ENCODE data around the gene SNAP47. TPM values are rescaled to one million over a fixed set of nuclear protein-coding genes. Genes with fewer than 3 reads are reported as not detected.

SNAP47 gene
- total RNA-seq, 4 donors from 2014 or later, result 23.7 to 63.2 (median 31.2) TPM

DNA sequence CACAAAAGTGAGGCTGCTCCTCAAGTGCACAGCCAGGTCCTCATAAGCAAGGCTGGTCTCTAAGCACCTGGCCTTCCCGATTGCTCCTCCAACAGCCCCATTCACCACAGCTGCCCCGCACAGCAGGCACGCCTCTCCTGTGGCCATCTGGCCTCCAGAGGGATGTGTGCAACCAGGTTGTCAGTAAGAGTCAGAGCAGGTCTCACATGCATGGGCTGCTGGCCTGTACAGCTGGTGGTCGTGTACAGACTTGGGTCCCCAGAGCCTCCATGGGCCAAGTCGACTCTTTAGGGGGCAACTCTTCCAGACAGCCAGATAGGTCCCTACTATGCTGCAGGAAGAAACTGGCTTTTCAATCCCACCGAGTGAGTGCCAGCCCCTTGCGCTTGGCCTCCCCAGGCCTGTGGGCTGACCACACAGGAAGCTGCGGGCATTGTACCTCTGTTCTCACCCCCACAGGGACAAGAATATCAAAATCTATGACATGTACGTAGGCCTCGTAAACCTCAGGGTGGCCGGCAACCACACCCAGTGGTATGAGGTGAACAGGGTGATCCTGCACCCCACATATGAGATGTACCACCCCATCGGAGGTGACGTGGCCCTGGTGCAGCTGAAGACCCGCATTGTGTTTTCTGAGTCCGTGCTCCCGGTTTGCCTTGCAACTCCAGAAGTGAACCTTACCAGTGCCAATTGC lies 81.7 kb downstream of the SNAP47 start:
- ATAC-seq (ENCODE audit: low FRiP score), result no peak
- TF ChIP-seq, protein P1, sequence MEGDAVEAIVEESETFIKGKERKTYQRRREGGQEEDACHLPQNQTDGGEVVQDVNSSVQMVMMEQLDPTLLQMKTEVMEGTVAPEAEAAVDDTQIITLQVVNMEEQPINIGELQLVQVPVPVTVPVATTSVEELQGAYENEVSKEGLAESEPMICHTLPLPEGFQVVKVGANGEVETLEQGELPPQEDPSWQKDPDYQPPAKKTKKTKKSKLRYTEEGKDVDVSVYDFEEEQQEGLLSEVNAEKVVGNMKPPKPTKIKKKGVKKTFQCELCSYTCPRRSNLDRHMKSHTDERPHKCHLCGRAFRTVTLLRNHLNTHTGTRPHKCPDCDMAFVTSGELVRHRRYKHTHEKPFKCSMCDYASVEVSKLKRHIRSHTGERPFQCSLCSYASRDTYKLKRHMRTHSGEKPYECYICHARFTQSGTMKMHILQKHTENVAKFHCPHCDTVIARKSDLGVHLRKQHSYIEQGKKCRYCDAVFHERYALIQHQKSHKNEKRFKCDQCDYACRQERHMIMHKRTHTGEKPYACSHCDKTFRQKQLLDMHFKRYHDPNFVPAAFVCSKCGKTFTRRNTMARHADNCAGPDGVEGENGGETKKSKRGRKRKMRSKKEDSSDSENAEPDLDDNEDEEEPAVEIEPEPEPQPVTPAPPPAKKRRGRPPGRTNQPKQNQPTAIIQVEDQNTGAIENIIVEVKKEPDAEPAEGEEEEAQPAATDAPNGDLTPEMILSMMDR (IDR thresholded peaks at IDR 0.05), result no peak

DNA sequence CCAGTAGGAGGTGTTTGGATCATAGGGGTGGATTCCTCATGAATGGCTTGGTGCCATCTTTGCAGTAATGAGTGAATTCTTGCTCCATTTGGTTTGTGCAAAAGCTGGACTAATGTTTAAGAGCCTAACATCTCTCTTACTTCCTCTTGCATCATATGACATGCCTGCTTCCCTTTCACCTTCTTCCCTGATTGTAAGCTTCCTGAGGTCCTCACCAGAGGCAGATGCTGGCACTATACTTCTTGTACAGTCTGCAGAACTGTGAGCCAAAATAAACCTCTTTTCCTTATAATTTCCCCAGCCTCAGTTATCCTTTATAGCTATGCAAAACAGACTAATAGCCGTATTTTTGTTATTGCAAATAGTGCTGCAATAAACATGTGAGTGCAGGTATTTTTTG lies 88.3 kb downstream of the SNAP47 start:
- no peak for ATAC-seq (ENCODE audit: low FRiP score)
- TF ChIP-seq, protein P1 (IDR thresholded peaks at IDR 0.05), result no peak
- no peak for DNase-seq (ENCODE audit: low spot score)

More for the DNA sequence above, 81.7 kb downstream of the SNAP47 start:
- DNase-seq (ENCODE audit: low spot score), result no peak

DNA sequence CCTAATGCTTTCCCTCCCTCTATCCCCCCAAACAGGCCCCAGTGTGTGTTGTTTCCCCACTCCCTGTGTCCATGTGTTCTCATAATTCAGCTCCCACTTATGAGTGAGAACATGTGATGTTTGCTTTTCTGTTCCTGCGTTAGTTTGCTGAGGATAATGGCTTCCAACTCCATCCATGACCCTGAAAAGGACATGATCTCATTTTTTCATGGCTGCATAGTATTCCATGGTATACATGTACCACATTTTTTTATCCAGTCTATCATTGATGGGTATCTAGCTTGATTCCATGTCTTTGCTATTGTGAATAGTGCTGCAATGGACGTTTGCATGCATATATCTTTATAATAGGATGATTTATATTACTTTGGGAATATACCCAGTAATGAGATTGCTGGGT lies 89.0 kb downstream of the SNAP47 start:
- DNase-seq (ENCODE audit: low spot score) (no peak), ATAC-seq (ENCODE audit: low FRiP score) (no peak)
- TF ChIP-seq, protein P1 (IDR thresholded peaks at IDR 0.05), result no peak

DNA sequence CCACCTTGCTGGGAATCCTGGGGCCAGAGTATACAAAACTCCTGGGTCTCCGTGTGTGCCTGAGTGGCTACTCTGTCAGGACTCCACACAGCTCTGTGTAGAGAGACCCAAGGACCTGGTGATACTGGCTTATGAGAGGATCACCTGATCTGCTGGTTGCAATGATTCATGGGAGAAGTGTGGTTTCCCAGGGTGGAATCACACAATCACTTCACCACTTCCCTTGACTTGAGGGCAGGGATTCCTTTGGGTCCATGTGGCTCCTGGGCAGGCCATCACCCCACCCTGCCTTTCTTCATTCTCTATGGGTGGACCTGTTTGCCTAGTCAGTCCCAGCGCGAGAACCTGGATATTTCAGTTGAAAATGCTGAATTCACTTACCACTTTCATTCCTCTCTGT lies 93.6 kb downstream of the SNAP47 start:
- ATAC-seq (ENCODE audit: low FRiP score) (no peak), DNase-seq (ENCODE audit: low spot score) (no peak)
- TF ChIP-seq, protein P1 (IDR thresholded peaks at IDR 0.05), result no peak

Other genes with a start within 250 kb of the SNAP47 start
- 1 to 10 TPM; 4.9 to 9.9 (median 6.4) TPM for gene ZNF678, start 171.9 kb upstream of the SNAP47 start, total RNA-seq
- 10 to 100 TPM; 22.7 to 33.9 (median 25.1) TPM for gene JMJD4, start 133 bp upstream of the SNAP47 start, total RNA-seq
- not detected for gene PRSS38, start 80.2 kb downstream of the SNAP47 start, total RNA-seq
- gene WNT9A, start 212.5 kb downstream of the SNAP47 start, total RNA-seq, result 10 to 100 TPM in 2 of 4 donors, 1 to 10 TPM in 2; 1.3 to 16.5 (median 5.8) TPM